Thoracic aorta (tissue), 2 donors: ENCODE measurements around the gene TBX15. TPM values are rescaled to one million over a fixed set of nuclear protein-coding genes. Genes with fewer than 3 reads are reported as not detected.

Experiments used
- ATAC-seq: fragments of 150-250 bp; one replicate; pipeline ENCODE4 v1.8.0; 2017; ENCODE audit warnings: low read depth; ENCODE audit not compliant: insufficient number of reproducible peaks, low FRiP score
- DNase-seq: peaks from one replicate; pipeline ENCODE4 v3.0.0-alpha.2; 2020; ENCODE audit warnings: low spot score
- H3K27ac ChIP-seq, 2 donors: fragments of 200-600 bp; sonication (generic); 1 replicate in 1 of 2; 2 replicates in 1 of 2; pipeline ENCODE4 v1.5.1; 2016; ENCODE audit warnings: mild to moderate bottlenecking in 2 of 2, moderate library complexity in 2 of 2
- H3K27me3 ChIP-seq: fragments of 200-600 bp; sonication (generic); replicated peaks from 2 replicates; pipeline ENCODE4 v1.6.0; 2016; ENCODE audit warnings: mild to moderate bottlenecking; ENCODE audit not compliant: insufficient read depth
- H3K36me3 ChIP-seq: fragments of 200-600 bp; sonication (generic); one replicate; pipeline ENCODE4 v1.5.1; 2016
- H3K4me1 ChIP-seq, 2 donors: fragments of 200-600 bp; sonication (generic); 1 replicate in 1 of 2; 2 replicates in 1 of 2; pipeline versions ENCODE4 v1.5.1 to v1.6.0; 2016; ENCODE audit warnings: low read depth in 2 of 2, mild to moderate bottlenecking in 1 of 2; ENCODE audit not compliant: control insufficient read depth in 1 of 2
- H3K4me3 ChIP-seq: fragments of 200-600 bp; sonication (generic); 2 replicates; pipeline ENCODE4 v1.5.1; 2016; ENCODE audit warnings: mild to moderate bottlenecking
- H3K9me3 ChIP-seq: fragments of 200-600 bp; sonication (generic); 2 replicates; pipeline ENCODE4 v1.5.1; 2016
- CTCF ChIP-seq: fragments of 200-600 bp; sonication (generic); IDR thresholded peaks from one replicate; pipeline ENCODE4 v1.5.1; 2019; ENCODE audit warnings: antibody characterized with exemption
- total RNA-seq, 2 donors: library from RNA; depleted of rRNA; stranded (reverse); fragments of >200 nt; gene quantifications; one replicate each; pipeline versions ENCODE4 v1.1.0 to v1.2.3, GENCODE V29; 2016

The TBX15 gene
- total RNA-seq, 2 donors from 2014 or later = 1.5 to 6.8 TPM

DNA sequence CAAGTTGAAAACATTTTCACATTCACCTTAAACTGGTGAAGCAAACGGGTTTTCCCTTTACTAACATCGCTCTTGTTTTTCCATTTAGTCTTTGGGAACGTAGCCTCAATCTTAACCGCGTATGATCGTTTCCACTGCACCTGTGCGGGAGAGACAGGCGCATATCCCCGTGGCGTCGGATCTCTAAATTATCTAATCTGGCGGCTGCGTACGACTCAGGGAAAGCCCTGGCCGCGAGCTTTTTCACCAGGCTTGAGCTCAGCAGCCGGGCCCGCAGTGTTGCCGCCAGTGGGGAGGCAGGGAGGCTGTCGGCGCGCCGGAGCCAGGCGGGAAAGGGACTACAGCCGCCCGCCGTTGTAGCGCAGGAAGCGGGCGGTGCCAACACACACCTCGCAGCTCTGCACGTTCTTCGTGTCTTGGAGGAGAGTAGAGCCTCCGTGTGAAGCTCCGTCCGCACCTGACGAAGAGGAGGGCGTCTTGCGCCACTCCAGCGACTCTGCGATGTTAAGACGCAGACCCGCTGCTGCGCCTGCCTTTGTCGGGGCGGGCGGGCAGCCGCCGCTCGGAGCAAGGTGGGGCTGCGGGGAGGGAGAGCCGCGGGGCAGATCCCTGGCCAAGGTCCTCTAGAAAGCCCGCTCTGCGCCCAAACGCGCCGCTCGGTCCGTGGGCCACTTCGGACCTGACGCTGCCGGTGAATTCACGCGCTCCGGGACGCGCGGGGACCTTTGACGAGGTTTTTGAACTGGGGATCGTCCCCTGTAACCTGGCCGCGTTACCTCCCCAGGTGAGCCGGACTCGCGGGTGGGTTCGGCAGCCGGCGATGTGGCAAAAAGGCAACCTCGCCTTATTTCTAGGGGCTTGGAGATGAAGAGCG lies 18.5 kb upstream of the TBX15 start:
- H3K4me3 ChIP-seq = peak overlapping the region; percentile 36
- no peaks in the 10 kb centered on the region for H3K9me3 ChIP-seq
- no peak for ATAC-seq
- H3K27me3 ChIP-seq = peaks cover 10% of the 10 kb centered on the region
- no peak for TF ChIP-seq CTCF
- DNase-seq = no peak
- peaks cover 17 to 29% of the 10 kb centered on the region in 2 donors for H3K4me1 ChIP-seq
- H3K36me3 ChIP-seq = no peaks in the 10 kb centered on the region
- no peak overlapping the region for H3K27ac ChIP-seq

DNA sequence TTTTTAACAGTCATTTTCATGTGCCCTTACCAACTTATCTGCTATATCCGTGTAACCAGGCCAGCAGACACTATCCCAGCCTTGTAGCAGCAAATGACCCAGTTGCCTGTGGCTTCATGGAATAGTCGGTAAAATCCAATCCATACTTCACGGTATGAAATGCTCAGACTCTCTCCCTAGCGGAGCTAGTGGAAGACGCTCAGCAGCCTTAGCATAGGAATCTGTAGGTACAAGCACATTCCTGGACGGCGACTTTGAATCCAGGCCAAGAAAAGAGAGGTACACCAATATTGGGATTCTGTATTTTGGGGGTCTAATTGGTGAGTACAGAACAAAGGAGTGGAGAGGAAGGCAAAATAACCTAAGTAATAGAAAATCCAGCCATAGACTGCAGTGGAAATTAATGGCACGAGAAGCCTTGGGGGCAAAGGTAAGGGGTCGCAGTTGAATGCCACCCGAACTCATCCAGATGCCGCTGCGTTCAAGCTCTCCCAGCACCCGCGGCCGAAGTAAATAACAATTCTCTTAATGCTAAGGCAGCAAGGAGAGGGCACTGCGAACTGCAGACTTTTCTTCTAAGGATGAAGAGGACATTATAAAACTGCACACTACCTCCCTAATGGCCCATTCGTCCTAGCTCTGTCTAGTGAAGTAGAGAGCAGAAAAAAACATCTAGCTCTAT lies 17.7 kb upstream of the TBX15 start:
- H3K27me3 ChIP-seq = peaks cover 10% of the 10 kb centered on the region
- DNase-seq (no peak), ATAC-seq (no peak)
- H3K9me3 ChIP-seq = no peaks in the 10 kb centered on the region
- H3K36me3 ChIP-seq = no peaks in the 10 kb centered on the region
- TF ChIP-seq CTCF = no peak
- H3K27ac ChIP-seq = no peak overlapping the region
- no peak overlapping the region for H3K4me3 ChIP-seq
- peaks cover 19 to 33% of the 10 kb centered on the region in 2 donors for H3K4me1 ChIP-seq

DNA sequence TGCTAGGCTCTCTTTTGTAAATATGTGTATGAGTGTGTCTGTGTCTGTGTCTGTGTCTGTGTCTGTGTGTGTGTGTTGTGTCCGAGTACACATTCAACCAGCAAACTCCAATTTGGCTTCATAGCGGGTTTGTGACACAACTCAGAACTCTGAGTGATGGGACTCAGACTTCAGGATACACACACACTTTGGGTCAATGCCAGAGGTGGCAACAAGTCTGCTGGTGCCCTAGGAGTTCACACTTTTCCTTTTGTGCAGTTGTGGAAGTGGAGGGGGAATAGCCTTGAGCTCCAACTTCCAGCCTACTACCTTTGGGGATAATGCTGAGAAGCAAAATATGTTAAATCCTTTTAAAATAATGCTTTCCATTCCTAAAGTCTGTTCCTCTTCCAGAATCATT lies 16.6 kb upstream of the TBX15 start:
- Histone ChIP-seq H3K36me3 (no peaks in the 10 kb centered on the region), H3K27ac (no peak overlapping the region), H3K27me3 (peaks cover 15% of the 10 kb centered on the region), H3K4me1 (peaks cover 24 to 42% of the 10 kb centered on the region in 2 donors), H3K9me3 (no peaks in the 10 kb centered on the region), H3K4me3 (no peak overlapping the region)
- no peak for ATAC-seq
- no peak for TF ChIP-seq CTCF
- DNase-seq = no peak

DNA sequence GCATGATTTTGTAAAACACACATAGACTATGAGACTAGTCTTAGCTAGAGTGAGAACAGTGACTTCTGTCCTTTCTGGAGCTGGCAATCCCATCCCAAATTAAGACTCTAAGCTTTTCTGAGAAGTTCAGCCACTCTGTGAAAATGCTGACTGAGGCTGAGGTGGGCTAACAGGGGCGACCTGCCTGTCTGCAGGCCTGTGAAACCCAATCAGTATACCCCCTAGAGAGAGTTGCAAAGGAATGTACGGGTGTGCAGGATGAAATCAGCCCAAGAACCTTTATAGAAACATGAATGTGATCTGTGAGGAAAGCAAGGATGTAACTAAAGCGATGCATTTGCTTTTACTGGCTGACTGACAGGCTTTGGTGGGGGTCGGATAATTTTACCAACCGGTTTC lies 16.0 kb upstream of the TBX15 start:
- no peaks in the 10 kb centered on the region for H3K9me3 ChIP-seq
- H3K4me1 ChIP-seq = peaks cover 21 to 39% of the 10 kb centered on the region in 2 donors
- TF ChIP-seq CTCF = no peak
- no peak overlapping the region for H3K4me3 ChIP-seq
- H3K27ac ChIP-seq = no peak overlapping the region
- ATAC-seq (no peak), DNase-seq (no peak)
- H3K27me3 ChIP-seq = peaks cover 17% of the 10 kb centered on the region
- H3K36me3 ChIP-seq = no peaks in the 10 kb centered on the region

DNA sequence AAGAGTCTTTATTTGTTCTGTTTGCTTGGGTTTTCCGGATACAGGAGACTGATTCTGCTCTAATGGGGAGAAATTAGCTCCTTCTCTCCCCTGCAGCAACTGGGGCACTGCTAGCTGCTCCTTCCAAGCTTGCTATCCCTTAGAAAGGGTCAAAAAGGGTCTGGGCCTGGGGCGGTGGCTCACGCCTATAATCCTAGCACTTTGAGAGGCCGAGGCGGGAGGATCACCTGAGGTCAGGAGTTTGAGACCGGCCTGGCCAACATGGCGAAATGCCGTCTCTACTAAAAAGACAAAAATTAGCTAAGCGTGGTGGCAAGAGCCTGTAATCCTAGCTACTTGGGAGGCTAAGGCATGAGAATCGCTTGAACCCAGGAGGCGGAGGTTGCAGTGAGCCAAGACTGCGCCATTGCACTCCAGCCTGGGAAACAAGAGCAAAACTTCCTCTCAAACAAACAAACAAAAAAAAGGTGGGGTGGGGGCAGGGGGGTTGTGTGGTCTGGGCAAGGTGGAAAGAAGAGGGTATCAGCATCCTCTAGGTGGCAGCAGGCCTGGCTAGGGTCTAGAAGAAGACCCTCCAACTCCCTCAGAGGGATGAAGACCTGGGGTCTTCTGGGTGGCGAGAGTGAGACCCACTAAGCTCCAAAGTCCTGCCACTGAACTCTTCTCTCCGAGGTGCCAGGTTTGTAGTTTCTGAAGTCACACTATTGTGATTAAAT lies 15.4 kb upstream of the TBX15 start:
- Histone ChIP-seq H3K27me3 (peaks cover 17% of the 10 kb centered on the region), H3K27ac (no peak overlapping the region)

More for the DNA sequence above, 15.4 kb upstream of the TBX15 start:
- ATAC-seq (no peak), DNase-seq (no peak)
- Histone ChIP-seq H3K9me3 (no peaks in the 10 kb centered on the region), H3K36me3 (no peaks in the 10 kb centered on the region), H3K4me1 (peaks cover 17 to 35% of the 10 kb centered on the region in 2 donors), H3K4me3 (no peak overlapping the region)
- TF ChIP-seq CTCF = no peak
